Colonic mucosa (tissue), 4 donors: ENCODE data around the gene SLCO3A1. TPM values are rescaled to one million over a fixed set of nuclear protein-coding genes. Genes with fewer than 3 reads are reported as not detected.

ENCODE experiments used
- DNase-seq: peaks from one replicate; pipeline ENCODE4 v3.0.0-alpha.2; 2020
- H3K27ac ChIP-seq: fragments of 200-600 bp; one replicate; pipeline ENCODE4 v1.8.0; 2021
- H3K27me3 ChIP-seq: fragments of 200-600 bp; one replicate; pipeline ENCODE4 v1.8.0; 2021
- H3K36me3 ChIP-seq: fragments of 200-600 bp; one replicate; pipeline ENCODE4 v1.8.0; 2021
- H3K4me1 ChIP-seq: fragments of 200-600 bp; one replicate; pipeline ENCODE4 v1.8.0; 2021; ENCODE audit warnings: mild to moderate bottlenecking
- H3K4me3 ChIP-seq: fragments of 200-600 bp; one replicate; pipeline ENCODE4 v1.8.0; 2021
- H3K9ac ChIP-seq, 2 donors: one replicate each; pipeline ENCODE4 v1.7.0; 2013; ENCODE audit warnings: control low read depth in 2 of 2, low read depth in 2 of 2, low read length in 2 of 2
- H3K9me3 ChIP-seq: fragments of 200-600 bp; one replicate; pipeline ENCODE4 v1.8.0; 2021
- CTCF ChIP-seq: fragments of 200-600 bp; IDR thresholded peaks from one replicate; pipeline ENCODE4 v1.8.0; 2022; ENCODE audit warnings: antibody characterized with exemption, mild to moderate bottlenecking
- intact Hi-C: fragments of 100-400 bp; cut with DNase I; formaldehyde crosslinking; loops from one replicate; pipeline ENCODE4 v1.14.1; 2022
- total RNA-seq, 2 donors: library from RNA; stranded (reverse); fragmentation: NEBNext Ultra II Directional in 1 of 2; extraction: Animal tissue kit (Norgen Biotek cat#: 25700) in 1 of 2; gene quantifications; one replicate each; pipeline ENCODE4 v1.2.1, GENCODE V29; 2021
- donor health status: healthy.
- donor health status: DM: no; HTN: no; CAD: no.
- donor health status: DM: no; HTN: no; CAD: no.

Gene SLCO3A1
- total RNA-seq, 2 donors from 2014 or later, result 11.4 to 24.6 TPM

- Histone ChIP-seq H3K4me1 (peaks cover 5% of the 10 kb centered on the region), H3K9ac (no peak overlapping the region), H3K36me3 (no peaks in the 10 kb centered on the region), H3K27ac (no peak overlapping the region), H3K4me3 (no peak overlapping the region), H3K9me3 (no peaks in the 10 kb centered on the region), H3K27me3 (no peaks in the 10 kb centered on the region)
- intact Hi-C loops, result no loop called here
- DNase-seq, result no peak
- TF ChIP-seq CTCF, result no peak
Observed at GRCh38 chr15:92033314-92033713, 179.8 kb downstream of the SLCO3A1 start.

GRCh38 chr15:92033723-92034122, 180.2 kb downstream of the SLCO3A1 start:
- peaks cover 5% of the 10 kb centered on the region for H3K4me1 ChIP-seq
- no peak overlapping the region for H3K27ac ChIP-seq
- H3K27me3 ChIP-seq, result no peaks in the 10 kb centered on the region
- DNase-seq, result no peak
- intact Hi-C loops, result no loop called here
- no peaks in the 10 kb centered on the region for H3K9me3 ChIP-seq
- H3K4me3 ChIP-seq, result no peak overlapping the region
- no peak overlapping the region for H3K9ac ChIP-seq
- TF ChIP-seq CTCF, result no peak
- H3K36me3 ChIP-seq, result no peaks in the 10 kb centered on the region

GRCh38 chr15:92034227-92034626, 180.7 kb downstream of the SLCO3A1 start:
- no peak for TF ChIP-seq CTCF
- no peak overlapping the region for H3K27ac ChIP-seq
- intact Hi-C loops, result no loop called here
- no peak overlapping the region for H3K4me3 ChIP-seq
- no peaks in the 10 kb centered on the region for H3K36me3 ChIP-seq
- H3K9ac ChIP-seq, result no peak overlapping the region
- DNase-seq, result no peak
- no peaks in the 10 kb centered on the region for H3K9me3 ChIP-seq
- H3K4me1 ChIP-seq, result peaks cover 4% of the 10 kb centered on the region
- no peaks in the 10 kb centered on the region for H3K27me3 ChIP-seq

- Histone ChIP-seq H3K9ac (no peak overlapping the region), H3K4me1 (no peaks in the 10 kb centered on the region), H3K27me3 (no peaks in the 10 kb centered on the region), H3K36me3 (no peaks in the 10 kb centered on the region), H3K4me3 (no peak overlapping the region), H3K27ac (no peak overlapping the region), H3K9me3 (no peaks in the 10 kb centered on the region)
- DNase-seq, result no peak
- no peak for TF ChIP-seq CTCF
- intact Hi-C loops, result no loop called here
Observed at GRCh38 chr15:92035551-92035950, 182.0 kb downstream of the SLCO3A1 start.

- no peaks in the 10 kb centered on the region for H3K4me1 ChIP-seq
- TF ChIP-seq CTCF, result no peak
- no peak overlapping the region for H3K9ac ChIP-seq
Observed at GRCh38 chr15:92035961-92036360, 182.5 kb downstream of the SLCO3A1 start.

GRCh38 chr15:92037491-92037890, 184.0 kb downstream of the SLCO3A1 start:
- H3K27me3 ChIP-seq, result no peaks in the 10 kb centered on the region
- H3K36me3 ChIP-seq, result no peaks in the 10 kb centered on the region
- no peak for DNase-seq
- no peak for TF ChIP-seq CTCF
- intact Hi-C loops, result no loop called here
- H3K9me3 ChIP-seq, result no peaks in the 10 kb centered on the region
- H3K9ac ChIP-seq, result no peak overlapping the region
- no peak overlapping the region for H3K4me3 ChIP-seq
- no peak overlapping the region for H3K27ac ChIP-seq
- no peaks in the 10 kb centered on the region for H3K4me1 ChIP-seq

More at GRCh38 chr15:92035961-92036360, 182.5 kb downstream of the SLCO3A1 start:
- Histone ChIP-seq H3K27ac (no peak overlapping the region), H3K36me3 (no peaks in the 10 kb centered on the region), H3K9me3 (no peaks in the 10 kb centered on the region), H3K27me3 (no peaks in the 10 kb centered on the region), H3K4me3 (no peak overlapping the region)
- DNase-seq, result no peak
- intact Hi-C loops, result no loop called here
